HepG2 (cell line): ENCODE results near the gene PCDHA9. TPM values are rescaled to one million over a fixed set of nuclear protein-coding genes. Genes with fewer than 3 reads are reported as not detected.

Experiments
- ATAC-seq: fragments of 200-7000 bp; cut with Tn5 transposase; 3 replicates; pipeline ENCODE4 v1.9.1; 2020; ENCODE audit warnings: mild to moderate bottlenecking, moderate library complexity
- BruUV-seq: library from RNA; stranded (reverse); fragments of 400-500 nt; replicated peaks from 2 replicates; lab custom pipeline; 2021; lab: Mats Ljungman, UMichigan
- CTCF ChIA-PET: fragments of 300-600 bp; formaldehyde crosslinking; extraction: SDS; loops from one replicate; lab custom pipeline; 2021; ENCODE audit warnings: low total read pairs, inconsistent platforms, low intra/inter-chr PET ratio; lab: Yijun Ruan, JAX
- POLR2A ChIA-PET: fragments of 350-600 bp; sonication (Branson Sonifier 250); formaldehyde crosslinking; loops from one replicate; lab custom pipeline; 2020; ENCODE audit warnings: antibody characterized with exemption, inconsistent platforms; lab: Yijun Ruan, JAX
- DNase-seq: peaks from one replicate; pipeline ENCODE4 v3.0.0-alpha.2; 2015; ENCODE audit warnings: low spot score
- FAIRE-seq: peaks from 3 replicates; lab custom pipeline; 2011; peaks lifted over from hg19 to GRCh38; lab: Jason Lieb, UNC
- H2AFZ ChIP-seq: one replicate; pipeline ENCODE4 v1.6.1; 2011; ENCODE audit warnings: low read length, inconsistent platforms
- H3K27ac ChIP-seq: fragments of 300-600 bp; 3 replicates; pipeline ENCODE4 v1.8.0; 2011; ENCODE audit warnings: mixed run types, mild to moderate bottlenecking, mixed read lengths, low read length, inconsistent platforms; ENCODE audit not compliant: insufficient read depth; ENCODE audit errors: extremely low read length
- H3K27me3 ChIP-seq, 2 experiments: fragments of 200-600 bp in 1 of 2; 2 replicates in 1 of 2; 3 replicates in 1 of 2; pipeline versions ENCODE4 v1.6.0 to v1.8.0; 2011; ENCODE audit warnings: low read length in 2 of 2, mild to moderate bottlenecking in 2 of 2, moderate library complexity in 2 of 2, inconsistent platforms in 1 of 2; ENCODE audit not compliant: insufficient read depth in 2 of 2, control insufficient read depth in 1 of 2
- H3K36me3 ChIP-seq, 2 experiments: fragments of 200-600 bp in 1 of 2; replicated peaks in 1 of 2; 2 replicates in 1 of 2; 3 replicates in 1 of 2; pipeline versions ENCODE4 v1.5.1 to v1.8.0; 2011; ENCODE audit warnings: low read length in 2 of 2, inconsistent platforms in 1 of 2; ENCODE audit not compliant: insufficient read depth in 2 of 2, control insufficient read depth in 1 of 2
- H3K4me1 ChIP-seq: 2 replicates; pipeline ENCODE4 v1.5.1; 2012; ENCODE audit warnings: low read length, inconsistent platforms; ENCODE audit not compliant: insufficient read depth
- H3K4me2 ChIP-seq: 2 replicates; pipeline ENCODE4 v1.6.0; 2011; ENCODE audit warnings: low read depth, low read length, inconsistent platforms
- H3K4me3 ChIP-seq, 3 experiments: fragments of 200-600 bp in 1 of 3; sonication (generic), shearing (Covaris generic) in 1 of 3; replicated peaks in 1 of 3; 2 replicates each; pipeline ENCODE4 v1.5.1; 2011 to 2016; ENCODE audit warnings: low read length in 3 of 3, inconsistent platforms in 2 of 3, low read depth in 2 of 3, mild to moderate bottlenecking in 2 of 3, control low read depth in 1 of 3, mixed read lengths in 1 of 3; ENCODE audit not compliant: insufficient read depth in 1 of 3
- H3K79me2 ChIP-seq: one replicate; pipeline ENCODE4 v1.6.1; 2011; ENCODE audit warnings: low read length, inconsistent platforms; ENCODE audit not compliant: insufficient read depth
- H3K9ac ChIP-seq: 2 replicates; pipeline ENCODE4 v1.6.0; 2011; ENCODE audit warnings: mild to moderate bottlenecking, low read depth, low read length, inconsistent platforms; ENCODE audit not compliant: insufficient read depth
- H3K9me3 ChIP-seq: 2 replicates; pipeline ENCODE4 v1.5.1; 2012; ENCODE audit warnings: mild to moderate bottlenecking, low read length
- H4K20me1 ChIP-seq: 2 replicates; pipeline ENCODE4 v1.6.0; 2011; ENCODE audit warnings: inconsistent platforms, mild to moderate bottlenecking, low read length, moderate library complexity; ENCODE audit not compliant: insufficient read depth
- CBX2 ChIP-seq, 2 experiments: fragments of 200-600 bp in 1 of 2; sonication (generic); formaldehyde crosslinking in 1 of 2; IDR thresholded peaks; 2 replicates each; pipeline versions ENCODE4 v1.7.0 to v1.8.1; 2018 to 2022; ENCODE audit warnings: low read depth in 2 of 2, low read length in 1 of 2, mild to moderate bottlenecking in 1 of 2, missing genetic modification reagents in 1 of 2
- CTCF ChIP-seq: sonication (generic); formaldehyde crosslinking; IDR thresholded peaks from 2 replicates; pipeline ENCODE4 v1.5.0; 2020; ENCODE audit warnings: mild to moderate bottlenecking, missing genetic modification reagents, moderate library complexity
- GABPB1 ChIP-seq: IDR thresholded peaks from 2 replicates; pipeline ENCODE4 v1.6.1; 2016; ENCODE audit warnings: mild to moderate bottlenecking, missing genetic modification reagents, moderate library complexity, missing compliant biosample characterization
- SP5 ChIP-seq: IDR thresholded peaks from 2 replicates; pipeline ENCODE4 v1.6.1; 2016; ENCODE audit warnings: low read depth, borderline replicate concordance
- STAG1 ChIP-seq: sonication (generic); formaldehyde crosslinking; IDR thresholded peaks from 2 replicates; pipeline ENCODE4 v1.4.0; 2020; ENCODE audit warnings: missing genetic modification reagents
- ZNF205 ChIP-seq: IDR thresholded peaks from 2 replicates; pipeline ENCODE4 v1.6.1; 2018; ENCODE audit warnings: missing biosample characterization, missing genetic modification reagents
- ZNF235 ChIP-seq: sonication (generic); formaldehyde crosslinking; IDR thresholded peaks from 2 replicates; pipeline ENCODE4 v1.8.1; 2023; ENCODE audit warnings: mild to moderate bottlenecking, missing genetic modification reagents, borderline replicate concordance
- ZNF720 ChIP-seq: sonication (generic); formaldehyde crosslinking; IDR thresholded peaks from 2 replicates; pipeline ENCODE4 v1.4.0; 2020; ENCODE audit warnings: missing genetic modification reagents
- WGBS: methylation state at CpG from one replicate; pipeline ENCODE4 v1.1.6; 2017; ENCODE audit warnings: low lambda C conversion rate; 5-methylcytosine and 5-hydroxymethylcytosine counted together
- in situ Hi-C: cut with HindIII; loops from 2 replicates; pipeline ENCODE4 v1.10.0; 2017; ENCODE audit warnings: low pct_unique_long_range_greater_than_20kb; ENCODE audit not compliant: extremely low pct_ligation_motif_present
- intact Hi-C: fragments of 100-400 bp; cut with micrococcal nuclease; formaldehyde crosslinking; loops from one replicate; pipeline ENCODE4 v1.10.0; 2022; ENCODE audit not compliant: unreplicated experiment
- polyA plus RNA-seq, 8 experiments: library from polyadenylated mRNA; depleted of rRNA in 3 of 8; stranded (reverse) in 7 of 8; unstranded in 1 of 8; fragments of >200 nt; fragmentation: Illumina TruSeq in 4 of 8; extraction: Trizol in 4 of 8; gene quantifications; 2 replicates each; pipeline versions ENCODE4 v1.2.1 to v1.2.3, GENCODE V29; 2011 to 2016; ENCODE audit warnings: low read depth in 4 of 8, missing spikeins in 1 of 8, mixed read lengths in 1 of 8; ENCODE audit not compliant: insufficient read depth in 1 of 8
- total RNA-seq, 5 experiments: library from RNA; depleted of rRNA; stranded (reverse); fragments of >200 nt; fragmentation: Illumina TruSeq; extraction: Trizol; gene quantifications; 2 replicates each; pipeline ENCODE4 v1.2.3, GENCODE V29; 2016; ENCODE audit warnings: low read depth in 1 of 5

Gene PCDHA9
- total and polyA plus RNA-seq, 2 of the 13 experiments (the other 11 are each of a cell fraction or from before 2014, with no cell fraction given) = 0.03 TPM; not detected in 1

GRCh38 chr5:140882591-140882899 lies 34.4 kb downstream of the PCDHA9 start:
- H3K27ac ChIP-seq = no peak overlapping the region
- no peak for ATAC-seq
- in situ Hi-C loops (no loop called here), intact Hi-C loops (loop anchor here (1.0 kb wide), 1 partner anchor 159 kb away; no protein-coding TSS in a partner anchor)
- DNase-seq = no peak
- no peak for FAIRE-seq
- BruUV-seq = no TSS peak
- ChIA-PET CTCF (interaction anchor here (1.1 to 1.5 kb wide), 2 partner anchors 158 to 159 kb away, joined by 3 to 6 read pairs; no protein-coding TSS in a partner anchor), POLR2A (no interaction called here)
- no peaks in the 10 kb centered on the region for H3K4me1 ChIP-seq
- H2AFZ ChIP-seq = no peak overlapping the region
- no peak overlapping the region for H3K4me2 ChIP-seq
- TF ChIP-seq CTCF (CRISPR knock-in tag) (peak; percentile 28; the same call in 1 of the 2 replicates), ZNF235 (CRISPR knock-in tag) (no peak), STAG1 (CRISPR knock-in tag) (peak; percentile 29)
- H3K9me3 ChIP-seq = no peaks in the 10 kb centered on the region
- H4K20me1 ChIP-seq = no peaks in the 10 kb centered on the region
- no peaks in the 10 kb centered on the region for H3K27me3 ChIP-seq
- H3K36me3 ChIP-seq = no peaks in the 10 kb centered on the region
- no peak overlapping the region for H3K9ac ChIP-seq
- H3K4me3 ChIP-seq = no peak overlapping the region
- WGBS = 54% methylated on average over 12 of the region's 12 CpGs
- H3K79me2 ChIP-seq = no peaks in the 10 kb centered on the region

- BruUV-seq = no TSS peak
- H3K9me3 ChIP-seq = no peaks in the 10 kb centered on the region
- ChIA-PET POLR2A (no interaction called here), CTCF (interaction anchor here (1.5 kb wide), 1 partner anchor 158 kb away, joined by 6 read pairs; no protein-coding TSS in a partner anchor)
- H3K4me1 ChIP-seq = no peaks in the 10 kb centered on the region
- intact Hi-C loops = no loop called here
- H3K79me2 ChIP-seq = no peaks in the 10 kb centered on the region
- 91% methylated on average over 41 of the region's 41 CpGs for WGBS
- no peak overlapping the region for H2AFZ ChIP-seq
- no peak overlapping the region for H3K4me2 ChIP-seq
- H3K27me3 ChIP-seq = no peaks in the 10 kb centered on the region
- in situ Hi-C loops = no loop called here
- TF ChIP-seq ZNF205 (CRISPR knock-in tag) = no peak
- TF ChIP-seq ZNF720 = no peak
- TF ChIP-seq CBX2 (IDR thresholded peaks at IDR 0.05; ENCODE audit: low read depth, low read length) = no peak
- TF ChIP-seq CBX2 (CRISPR knock-in tag; IDR thresholded peaks at IDR 0.05; ENCODE audit: low read depth) = no peak
- no peak for TF ChIP-seq SP5
- TF ChIP-seq GABPB1 (CRISPR knock-in tag) = no peak
- DNase-seq (no peak), FAIRE-seq (no peak), ATAC-seq (no peak)
- no peaks in the 10 kb centered on the region for H3K36me3 ChIP-seq
- H3K4me3 ChIP-seq = no peak overlapping the region
- no peak overlapping the region for H3K9ac ChIP-seq
- no peaks in the 10 kb centered on the region for H4K20me1 ChIP-seq
- H3K27ac ChIP-seq = no peak overlapping the region
Measured at GRCh38 chr5:140883373-140883772, 35.2 kb downstream of the PCDHA9 start.
